ENCODE measurements around the gene C1GALT1C1L. TPM values are rescaled to one million over a fixed set of nuclear protein-coding genes. Genes with fewer than 3 reads are reported as not detected.

The C1GALT1C1L gene
- total and polyA plus RNA-seq, 2 donors (not counting 3 experiments of a cell fraction or from before 2014, with no cell fraction given), result 0.40 to 0.76 TPM

DNA sequence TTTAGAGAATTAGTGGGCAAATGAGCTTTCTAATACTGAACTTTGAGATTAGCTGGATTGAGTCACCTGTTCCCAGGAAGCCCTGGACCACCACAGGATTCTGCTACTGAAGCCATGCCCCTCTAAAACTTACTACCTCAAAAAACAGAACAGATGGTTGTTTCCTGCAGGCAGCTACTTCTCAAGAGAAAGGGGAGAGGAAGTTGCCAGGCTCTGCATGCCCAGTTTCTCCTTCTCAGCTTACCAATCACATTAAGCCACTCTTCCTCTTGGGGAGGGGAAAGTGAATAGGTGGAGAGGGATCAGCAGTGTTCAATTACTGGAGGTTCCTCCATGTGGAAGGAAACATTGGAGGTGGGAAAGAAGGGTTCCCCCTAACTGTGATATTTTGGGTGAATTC, 24.9 kb upstream of the C1GALT1C1L start:
- BruUV-seq (replicated peaks), result no TSS peak

More for the DNA sequence above, 24.9 kb upstream of the C1GALT1C1L start:
- Histone ChIP-seq H3K4me2 (ENCODE audit: insufficient read depth, low read length) (no peak overlapping the region), H3K9me3 (replicated peaks; ENCODE audit: control insufficient read depth, insufficient read depth, low read length) (no peaks in the 10 kb centered on the region), H3K4me3 (replicated peaks in 1 of 3; ENCODE audit: insufficient read depth in 1 of 3, low read depth in 1 of 3, low read length in 3 of 3) (no peak overlapping the region), H3K9me1 (replicated peaks; ENCODE audit: control insufficient read depth, extremely low read depth, insufficient read depth, low read length) (no peaks in the 10 kb centered on the region), H4K20me1 (replicated peaks; ENCODE audit: control insufficient read depth, extremely low read depth, insufficient read depth, low read length) (no peaks in the 10 kb centered on the region), H3K27me3 (ENCODE audit: control insufficient read depth in 2 of 2, insufficient read depth in 2 of 2, low read length in 2 of 2) (no peaks in the 10 kb centered on the region), H2AFZ (ENCODE audit: low read depth, low read length) (no peak overlapping the region), H3K9ac (replicated peaks; ENCODE audit: extremely low read depth, insufficient read depth, low read length) (no peak overlapping the region), H3K4me1 (ENCODE audit: control insufficient read depth, extremely low read depth, insufficient read depth, low read length) (no peaks in the 10 kb centered on the region), H3K27ac (ENCODE audit: insufficient read depth, low read depth, low read length) (no peak overlapping the region), H3K79me2 (ENCODE audit: control insufficient read depth, insufficient read depth, low read length) (no peaks in the 10 kb centered on the region), H3K36me3 (ENCODE audit: control insufficient read depth in 2 of 2, extremely low read depth in 1 of 2, insufficient read depth in 2 of 2, low read length in 2 of 2) (no peaks in the 10 kb centered on the region)
- DNase-seq (ENCODE audit: low read depth, low spot score) (no peak), FAIRE-seq (no peak)
- ChIA-PET CTCF (interaction anchor here (0.9 kb wide), 1 partner anchor 24 kb away, joined by 3 read pairs; no protein-coding TSS in a partner anchor), POLR2A (no interaction called here)
- intact Hi-C loops (cut with micrococcal nuclease) (no loop called here), dilution Hi-C loops (cut with MboI; ENCODE audit: extremely low pct_ligation_motif_present, low sequenced_read_pairs) (no loop called here)
- TF ChIP-seq GATA2 (IDR thresholded peaks at IDR 0.05; ENCODE audit: insufficient read depth, insufficient read length, low read depth, low read length), result no peak
- TF ChIP-seq MYC (IDR thresholded peaks at IDR 0.05; ENCODE audit: low read depth, low read length), result no peak
- no peak for TF ChIP-seq JUN (IDR thresholded peaks at IDR 0.05; ENCODE audit: borderline replicate concordance, insufficient read depth, insufficient read length, low read depth)
- TF ChIP-seq POLR2A (IDR thresholded peaks at IDR 0.05; ENCODE audit: low read depth, low read length), result no peak
- TF ChIP-seq, protein P1, sequence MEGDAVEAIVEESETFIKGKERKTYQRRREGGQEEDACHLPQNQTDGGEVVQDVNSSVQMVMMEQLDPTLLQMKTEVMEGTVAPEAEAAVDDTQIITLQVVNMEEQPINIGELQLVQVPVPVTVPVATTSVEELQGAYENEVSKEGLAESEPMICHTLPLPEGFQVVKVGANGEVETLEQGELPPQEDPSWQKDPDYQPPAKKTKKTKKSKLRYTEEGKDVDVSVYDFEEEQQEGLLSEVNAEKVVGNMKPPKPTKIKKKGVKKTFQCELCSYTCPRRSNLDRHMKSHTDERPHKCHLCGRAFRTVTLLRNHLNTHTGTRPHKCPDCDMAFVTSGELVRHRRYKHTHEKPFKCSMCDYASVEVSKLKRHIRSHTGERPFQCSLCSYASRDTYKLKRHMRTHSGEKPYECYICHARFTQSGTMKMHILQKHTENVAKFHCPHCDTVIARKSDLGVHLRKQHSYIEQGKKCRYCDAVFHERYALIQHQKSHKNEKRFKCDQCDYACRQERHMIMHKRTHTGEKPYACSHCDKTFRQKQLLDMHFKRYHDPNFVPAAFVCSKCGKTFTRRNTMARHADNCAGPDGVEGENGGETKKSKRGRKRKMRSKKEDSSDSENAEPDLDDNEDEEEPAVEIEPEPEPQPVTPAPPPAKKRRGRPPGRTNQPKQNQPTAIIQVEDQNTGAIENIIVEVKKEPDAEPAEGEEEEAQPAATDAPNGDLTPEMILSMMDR (IDR thresholded peaks at IDR 0.05; ENCODE audit: extremely low read depth in 1 of 2, insufficient read depth in 1 of 2, low read depth in 1 of 2, low read length in 2 of 2), result no peak
- TF ChIP-seq, protein P2, sequence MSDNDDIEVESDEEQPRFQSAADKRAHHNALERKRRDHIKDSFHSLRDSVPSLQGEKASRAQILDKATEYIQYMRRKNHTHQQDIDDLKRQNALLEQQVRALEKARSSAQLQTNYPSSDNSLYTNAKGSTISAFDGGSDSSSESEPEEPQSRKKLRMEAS (IDR thresholded peaks at IDR 0.05; ENCODE audit: insufficient read depth, insufficient read length), result no peak
- TF ChIP-seq EZH2 (IDR thresholded peaks at IDR 0.05; ENCODE audit: borderline replicate concordance, low read depth, low read length, severe bottlenecking), result no peak
- no peak for TF ChIP-seq POLR2AphosphoS5 (IDR thresholded peaks at IDR 0.05; ENCODE audit: insufficient read depth, low read depth, low read length)

Data from endothelial cell of umbilical vein (primary cell).